OCI-LY1 (cell line): ENCODE measurements around the gene AHDC1.

ENCODE experiments used
- EZH2 ChIP-seq: fragments of 200-600 bp; sonication (generic), shearing (Covaris generic); IDR thresholded peaks from 2 replicates; pipeline ENCODE4 v1.8.0; 2017; ENCODE audit warnings: borderline replicate concordance, mixed run types, mild to moderate bottlenecking, antibody characterized with exemption, low read length, moderate library complexity, mixed read lengths
- TF ChIP-seq, protein P1 (sequence below): fragments of 200-600 bp; sonication (generic), shearing (Covaris generic); IDR thresholded peaks from 2 replicates; pipeline ENCODE4 v1.5.1; 2017; ENCODE audit warnings: mild to moderate bottlenecking, antibody characterized with exemption, low read length, moderate library complexity, mixed read lengths

DNA sequence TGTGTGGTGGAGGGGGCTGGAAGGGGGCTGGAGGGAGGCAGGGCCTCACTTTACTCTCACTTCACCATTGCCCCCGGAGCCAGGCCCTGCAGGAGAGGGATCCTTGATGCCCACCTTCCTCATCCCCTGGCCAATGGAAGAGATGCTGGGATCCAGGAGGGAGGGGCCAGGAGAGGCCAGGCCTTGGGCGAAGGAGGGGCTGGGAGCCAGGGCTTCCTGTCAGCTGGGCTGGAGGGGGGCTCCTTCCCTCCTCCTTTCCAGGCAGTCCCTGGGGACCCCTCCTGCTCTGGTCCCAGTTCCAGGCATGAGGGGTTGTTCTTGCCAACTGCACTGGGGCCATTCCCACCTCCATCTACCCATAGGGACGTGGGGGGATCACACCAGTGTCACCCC, 5.7 kb downstream of the AHDC1 start:
- TF ChIP-seq, protein P1, sequence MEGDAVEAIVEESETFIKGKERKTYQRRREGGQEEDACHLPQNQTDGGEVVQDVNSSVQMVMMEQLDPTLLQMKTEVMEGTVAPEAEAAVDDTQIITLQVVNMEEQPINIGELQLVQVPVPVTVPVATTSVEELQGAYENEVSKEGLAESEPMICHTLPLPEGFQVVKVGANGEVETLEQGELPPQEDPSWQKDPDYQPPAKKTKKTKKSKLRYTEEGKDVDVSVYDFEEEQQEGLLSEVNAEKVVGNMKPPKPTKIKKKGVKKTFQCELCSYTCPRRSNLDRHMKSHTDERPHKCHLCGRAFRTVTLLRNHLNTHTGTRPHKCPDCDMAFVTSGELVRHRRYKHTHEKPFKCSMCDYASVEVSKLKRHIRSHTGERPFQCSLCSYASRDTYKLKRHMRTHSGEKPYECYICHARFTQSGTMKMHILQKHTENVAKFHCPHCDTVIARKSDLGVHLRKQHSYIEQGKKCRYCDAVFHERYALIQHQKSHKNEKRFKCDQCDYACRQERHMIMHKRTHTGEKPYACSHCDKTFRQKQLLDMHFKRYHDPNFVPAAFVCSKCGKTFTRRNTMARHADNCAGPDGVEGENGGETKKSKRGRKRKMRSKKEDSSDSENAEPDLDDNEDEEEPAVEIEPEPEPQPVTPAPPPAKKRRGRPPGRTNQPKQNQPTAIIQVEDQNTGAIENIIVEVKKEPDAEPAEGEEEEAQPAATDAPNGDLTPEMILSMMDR: no peak
- no peak for TF ChIP-seq EZH2
